Activated naive CD8-positive, alpha-beta T cell treated with anti-CD3 and anti-CD28 coated beads for 36 hours (primary cell): ENCODE data around the gene PHACTR3. TPM values are rescaled to one million over a fixed set of nuclear protein-coding genes. Genes with fewer than 3 reads are reported as not detected.

Source experiments
- DNase-seq: peaks from one replicate; pipeline ENCODE4 v3.0.0; 2021
- H3K27ac Mint-ChIP-seq: one replicate; pipeline ENCODE4 v1.8.0; 2022; ENCODE audit warnings: mild to moderate bottlenecking, moderate library complexity, mixed read lengths
- H3K27me3 Mint-ChIP-seq: one replicate; pipeline ENCODE4 v1.8.0; 2022; ENCODE audit warnings: mild to moderate bottlenecking, mixed read lengths
- H3K36me3 Mint-ChIP-seq: one replicate; pipeline ENCODE4 v1.8.0; 2021; ENCODE audit warnings: mild to moderate bottlenecking, mixed read lengths
- H3K4me1 Mint-ChIP-seq: one replicate; pipeline ENCODE4 v1.8.0; 2021; ENCODE audit warnings: mixed read lengths
- H3K4me3 Mint-ChIP-seq: one replicate; pipeline ENCODE4 v1.8.0; 2022; ENCODE audit warnings: mild to moderate bottlenecking, moderate library complexity, mixed read lengths
- H3K9me3 Mint-ChIP-seq: one replicate; pipeline ENCODE4 v1.8.0; 2022; ENCODE audit warnings: mixed read lengths
- total RNA-seq, 2 experiments: library from RNA; stranded (reverse); gene quantifications; one replicate each; pipeline ENCODE4 v1.2.3, GENCODE V29; 2021

The PHACTR3 gene
- total RNA-seq, 2 experiments from 2014 or later, result not detected

DNA sequence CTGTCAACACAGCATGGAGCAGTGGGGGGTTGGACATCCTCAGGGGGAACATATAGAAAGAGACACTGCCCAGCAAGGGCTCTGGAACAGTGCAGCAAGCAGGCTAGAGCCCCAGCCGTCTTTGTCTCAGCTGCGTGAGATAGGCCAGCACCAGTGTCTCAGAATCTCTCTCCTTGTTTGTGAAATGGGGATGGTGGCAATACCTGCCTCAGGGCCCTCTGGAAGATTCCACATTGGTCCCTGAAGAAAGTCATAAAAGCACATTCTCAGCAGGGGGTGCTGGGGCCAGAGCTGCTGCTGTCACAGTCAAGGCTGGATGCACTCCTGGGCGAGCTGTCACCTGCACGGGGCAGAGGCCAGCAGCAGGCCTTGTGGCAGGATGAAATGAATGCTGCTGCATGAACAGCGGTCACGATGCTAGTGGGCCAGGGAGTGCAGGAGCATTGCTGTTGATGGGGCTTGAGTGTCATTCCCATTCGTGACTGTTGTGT lies 207.4 kb downstream of the PHACTR3 start:
- DNase-seq, result no peak

DNA sequence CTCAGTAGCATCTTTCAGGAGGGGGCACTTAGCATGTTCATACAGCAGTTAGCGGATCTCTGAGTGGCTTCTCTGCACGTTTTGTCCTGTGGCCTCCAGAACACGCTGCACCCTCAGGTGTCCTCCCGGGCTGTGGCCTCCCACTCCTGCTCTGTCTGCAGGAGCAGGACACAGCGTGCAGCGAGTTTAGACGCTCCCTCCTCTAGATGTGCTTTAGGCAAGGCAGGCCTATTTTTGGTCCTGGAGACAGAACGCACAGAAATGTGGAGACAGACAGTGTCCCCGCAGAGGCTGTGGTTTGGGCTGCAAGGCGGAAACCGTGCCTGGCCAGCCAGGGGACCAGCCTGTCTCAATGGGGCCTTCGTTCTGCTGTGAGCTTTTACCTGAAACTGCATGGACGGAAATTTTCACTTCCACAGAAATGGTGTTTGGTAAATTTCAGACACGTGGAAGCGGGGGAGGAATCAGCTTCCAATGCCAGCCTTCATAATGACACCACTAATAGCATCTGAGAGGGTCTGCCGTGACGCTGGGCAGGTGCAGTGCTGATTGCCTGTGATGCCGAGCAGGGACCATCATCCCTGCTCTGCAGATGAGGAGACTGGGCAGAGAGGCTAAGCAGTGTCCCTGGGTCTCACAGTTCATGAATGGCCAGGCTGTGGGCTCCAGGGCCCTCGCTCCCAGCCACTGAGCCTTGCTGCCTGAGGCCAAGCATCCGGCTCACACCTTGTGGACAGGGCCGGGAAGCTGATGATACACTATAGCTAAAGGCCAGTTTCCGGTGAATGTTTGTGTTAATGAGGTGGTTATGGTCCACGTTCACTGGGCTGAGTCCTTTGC lies 208.2 kb downstream of the PHACTR3 start:
- DNase-seq, result no peak
- Mint-ChIP-seq H3K36me3 (no peaks in the 10 kb centered on the region), H3K4me3 (no peak overlapping the region), H3K27ac (no peak overlapping the region), H3K4me1 (no peaks in the 10 kb centered on the region), H3K9me3 (no peaks in the 10 kb centered on the region), H3K27me3 (no peaks in the 10 kb centered on the region)

More for the DNA sequence above, 207.4 kb downstream of the PHACTR3 start:
- Mint-ChIP-seq H3K36me3 (no peaks in the 10 kb centered on the region), H3K27ac (no peak overlapping the region), H3K9me3 (no peaks in the 10 kb centered on the region), H3K27me3 (no peaks in the 10 kb centered on the region), H3K4me1 (no peaks in the 10 kb centered on the region), H3K4me3 (no peak overlapping the region)

DNA sequence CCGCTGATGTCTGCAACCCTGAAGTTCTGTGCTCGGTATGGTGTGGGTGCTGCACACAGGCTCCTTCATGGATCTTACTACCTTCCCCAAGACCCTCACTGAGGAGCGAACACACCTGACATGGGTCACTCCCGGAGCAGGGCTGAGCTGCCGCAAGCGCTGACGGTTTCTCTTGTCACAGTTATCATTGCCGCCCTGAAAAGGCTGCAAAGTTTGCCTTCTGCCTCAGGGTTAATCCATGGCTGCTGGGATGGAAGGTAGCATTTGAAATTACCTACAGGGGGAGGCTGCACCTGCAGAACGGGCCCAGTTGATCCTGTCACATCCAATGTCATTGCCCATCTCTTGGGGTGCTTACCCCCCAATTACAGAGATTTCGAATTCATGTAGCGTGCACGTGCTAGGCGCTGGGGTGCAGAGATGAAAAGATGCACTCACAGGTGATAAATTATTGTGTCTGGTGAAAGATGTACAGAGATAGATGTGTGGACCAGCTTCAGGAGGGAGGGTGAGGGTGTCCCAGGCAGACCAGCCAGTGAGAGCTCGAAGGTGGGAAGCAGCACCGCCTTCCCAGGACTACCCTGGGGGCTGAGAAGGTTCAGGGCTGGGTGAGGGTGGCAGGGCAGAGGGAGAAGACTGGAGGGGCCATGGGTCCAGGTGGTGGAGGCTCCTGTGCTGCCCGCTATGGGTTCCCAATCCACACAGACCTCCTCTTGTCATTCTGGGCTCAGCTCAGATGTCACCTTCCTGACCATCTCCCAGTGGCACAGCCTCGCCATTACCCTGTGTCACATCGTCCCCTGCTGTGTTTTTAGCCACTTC lies 209.0 kb downstream of the PHACTR3 start:
- H3K27me3 Mint-ChIP-seq, result no peaks in the 10 kb centered on the region
- H3K4me3 Mint-ChIP-seq, result no peak overlapping the region
- H3K9me3 Mint-ChIP-seq, result no peaks in the 10 kb centered on the region
- no peaks in the 10 kb centered on the region for H3K4me1 Mint-ChIP-seq
- no peak overlapping the region for H3K27ac Mint-ChIP-seq
- DNase-seq, result no peak
- no peaks in the 10 kb centered on the region for H3K36me3 Mint-ChIP-seq

DNA sequence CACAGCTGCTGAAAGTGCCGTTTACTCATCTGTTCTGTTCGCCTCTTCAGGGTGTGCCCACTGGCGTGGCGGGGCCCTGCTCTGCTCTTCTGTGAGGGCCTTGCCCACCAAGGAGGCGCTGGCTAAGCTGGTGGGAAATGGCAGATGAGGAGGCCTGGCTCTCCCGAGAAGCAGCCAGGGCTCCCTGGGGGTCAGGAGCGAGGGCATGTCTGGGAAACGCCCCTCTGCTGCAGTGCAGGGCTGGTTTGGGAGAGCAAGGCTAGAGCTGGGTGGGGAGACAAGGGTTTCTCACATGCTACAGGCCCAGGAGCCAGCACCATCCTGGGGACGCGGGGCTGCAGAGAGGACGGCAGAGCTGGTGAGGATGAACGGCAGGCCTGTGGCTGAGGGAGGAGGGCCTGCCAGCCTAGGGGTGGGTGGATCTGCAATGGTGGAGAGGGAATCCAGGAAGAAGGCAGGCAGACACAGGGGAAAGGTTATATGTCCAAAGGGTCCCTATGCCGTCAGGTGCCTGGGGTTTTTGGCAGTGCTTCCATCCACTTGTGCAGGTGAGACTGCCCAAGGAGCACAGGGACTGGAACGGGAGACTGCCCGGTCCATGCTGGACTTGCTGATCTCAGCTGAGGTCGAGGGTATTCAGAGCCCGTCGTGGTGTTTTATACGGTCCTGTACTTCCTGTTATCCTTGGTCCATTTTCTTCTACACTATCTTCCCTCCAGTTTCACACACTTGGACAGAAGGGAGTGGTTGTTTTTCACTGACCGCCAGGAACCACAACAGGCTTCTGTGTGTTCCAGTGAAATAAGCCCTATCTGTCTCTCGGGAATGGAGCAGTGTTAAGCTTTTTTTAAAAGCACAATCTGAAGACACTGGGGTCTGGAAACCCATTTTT lies 209.9 kb downstream of the PHACTR3 start:
- DNase-seq, result no peak

DNA sequence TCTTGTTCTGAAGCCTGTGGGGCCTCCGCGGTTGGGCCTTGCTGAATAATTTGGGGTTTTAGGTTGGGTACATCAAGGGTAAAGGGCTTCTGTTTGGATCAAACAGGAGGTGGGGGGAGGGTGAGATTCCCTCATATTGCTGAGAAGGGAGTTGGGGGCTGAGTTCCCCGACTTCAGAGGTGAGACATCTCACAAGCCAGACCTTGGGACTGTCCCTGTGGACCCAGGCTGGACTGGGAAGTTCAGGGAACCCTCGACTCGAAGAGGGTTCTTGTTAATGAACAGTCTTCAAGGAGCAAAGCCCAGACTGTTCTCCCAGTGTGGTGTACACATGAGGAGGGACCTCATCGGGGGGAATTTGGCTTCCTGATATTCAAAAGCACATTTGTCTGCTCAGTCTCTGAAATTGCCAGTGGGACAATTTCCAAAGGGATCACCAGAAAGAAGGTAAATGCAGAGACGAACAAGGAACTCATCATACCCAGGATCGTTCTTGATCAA lies 210.6 kb downstream of the PHACTR3 start:
- Mint-ChIP-seq H3K9me3 (no peaks in the 10 kb centered on the region), H3K27me3 (no peaks in the 10 kb centered on the region), H3K36me3 (no peaks in the 10 kb centered on the region), H3K4me3 (no peak overlapping the region), H3K27ac (no peak overlapping the region), H3K4me1 (no peaks in the 10 kb centered on the region)
- no peak for DNase-seq

More for the DNA sequence above, 209.9 kb downstream of the PHACTR3 start:
- H3K4me1 Mint-ChIP-seq, result no peaks in the 10 kb centered on the region
- H3K9me3 Mint-ChIP-seq, result no peaks in the 10 kb centered on the region
- no peak overlapping the region for H3K27ac Mint-ChIP-seq
- no peaks in the 10 kb centered on the region for H3K36me3 Mint-ChIP-seq
- no peak overlapping the region for H3K4me3 Mint-ChIP-seq
- no peaks in the 10 kb centered on the region for H3K27me3 Mint-ChIP-seq

DNA sequence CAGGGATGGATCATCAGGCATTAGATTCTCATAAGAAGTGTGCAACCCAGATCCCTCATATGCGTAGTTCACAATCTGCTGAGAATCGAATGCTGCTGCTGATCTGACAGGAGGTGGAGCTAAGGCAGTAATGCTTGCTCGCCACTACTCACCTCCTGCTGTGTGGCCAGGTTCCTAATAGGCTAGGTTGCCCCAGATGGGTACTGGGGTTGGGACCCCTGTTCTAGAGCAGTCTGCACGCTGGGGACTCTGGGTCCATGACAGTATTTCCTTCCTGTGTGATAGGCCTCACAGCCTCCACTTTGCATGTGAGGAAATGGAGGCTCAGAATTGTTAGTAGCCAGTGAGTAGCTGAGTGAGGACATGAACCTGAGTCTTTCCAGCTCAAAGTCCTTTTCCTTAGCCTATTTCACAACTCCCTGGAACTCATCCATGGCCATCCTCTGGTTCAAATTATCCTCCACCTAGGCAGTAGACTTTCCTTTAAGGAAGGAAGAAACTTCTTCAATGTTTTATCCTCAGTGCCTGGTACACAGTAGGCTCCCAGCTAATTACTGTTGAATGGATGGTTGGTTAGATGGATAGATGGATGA lies 211.9 kb downstream of the PHACTR3 start:
- no peak overlapping the region for H3K27ac Mint-ChIP-seq
- no peaks in the 10 kb centered on the region for H3K27me3 Mint-ChIP-seq
- no peaks in the 10 kb centered on the region for H3K4me1 Mint-ChIP-seq
- no peaks in the 10 kb centered on the region for H3K36me3 Mint-ChIP-seq
- H3K4me3 Mint-ChIP-seq, result no peak overlapping the region
- no peak for DNase-seq
- no peaks in the 10 kb centered on the region for H3K9me3 Mint-ChIP-seq

DNA sequence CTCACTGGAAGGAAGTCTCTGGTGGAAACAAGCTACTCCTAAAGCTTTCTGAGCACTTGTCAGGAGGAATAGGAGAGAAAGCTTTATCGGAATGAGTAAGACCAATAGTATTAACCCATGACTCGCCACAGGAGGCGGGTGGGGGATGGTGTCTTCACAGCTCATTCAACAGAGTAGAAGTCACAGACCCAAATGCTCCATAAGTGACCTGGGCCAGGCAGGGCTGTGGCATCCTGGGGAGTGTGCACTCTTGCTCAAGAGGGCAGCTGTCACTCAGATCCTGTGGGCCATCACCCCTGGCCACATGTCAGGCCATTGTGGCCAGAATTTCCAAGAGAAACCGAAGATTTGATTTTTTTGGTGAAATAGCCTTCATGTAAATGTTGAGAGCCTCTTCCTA lies 213.1 kb downstream of the PHACTR3 start:
- Mint-ChIP-seq H3K36me3 (no peaks in the 10 kb centered on the region), H3K4me3 (no peak overlapping the region), H3K9me3 (no peaks in the 10 kb centered on the region), H3K27ac (no peak overlapping the region), H3K4me1 (no peaks in the 10 kb centered on the region), H3K27me3 (peaks cover 6% of the 10 kb centered on the region)
- DNase-seq, result no peak

DNA sequence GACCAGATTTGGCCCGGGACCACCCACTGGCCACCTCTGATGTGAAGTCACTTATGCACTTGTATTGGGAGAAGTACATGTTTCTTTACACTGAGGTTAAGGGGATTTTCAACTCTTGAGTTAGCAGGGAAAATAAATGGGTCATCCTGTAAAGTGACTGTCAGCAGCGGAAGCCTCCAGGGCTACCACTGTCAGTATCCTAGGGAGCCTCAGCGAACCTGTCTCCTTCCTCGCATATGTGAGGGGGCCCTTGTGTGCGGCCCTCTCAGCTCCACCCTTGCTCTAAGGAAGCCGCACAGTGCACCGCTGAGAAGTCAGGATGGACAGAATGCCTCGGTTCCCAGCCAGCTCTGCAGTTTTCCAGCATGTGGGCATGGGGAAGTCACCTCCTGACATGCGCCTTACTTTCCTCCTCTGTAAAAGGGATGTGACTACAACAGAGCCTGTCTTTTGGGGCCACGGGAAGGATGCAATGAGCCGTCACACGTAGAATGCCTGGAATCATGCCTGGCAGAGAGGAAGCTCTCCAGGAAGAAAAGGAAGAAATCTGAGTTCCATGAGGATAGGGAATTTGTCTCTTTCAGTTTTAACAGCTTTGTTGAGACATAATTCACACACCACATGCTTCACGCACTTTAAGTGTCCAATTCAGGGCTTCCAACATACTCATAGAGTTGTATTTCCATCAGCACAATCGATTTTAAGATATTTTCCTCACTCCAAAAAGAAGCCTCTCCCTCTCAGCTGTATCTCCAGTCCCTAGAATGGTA lies 213.7 kb downstream of the PHACTR3 start:
- Mint-ChIP-seq H3K27ac (no peak overlapping the region), H3K4me3 (no peak overlapping the region), H3K4me1 (no peaks in the 10 kb centered on the region), H3K9me3 (no peaks in the 10 kb centered on the region), H3K27me3 (peaks cover 6% of the 10 kb centered on the region), H3K36me3 (no peaks in the 10 kb centered on the region)
- no peak for DNase-seq

DNA sequence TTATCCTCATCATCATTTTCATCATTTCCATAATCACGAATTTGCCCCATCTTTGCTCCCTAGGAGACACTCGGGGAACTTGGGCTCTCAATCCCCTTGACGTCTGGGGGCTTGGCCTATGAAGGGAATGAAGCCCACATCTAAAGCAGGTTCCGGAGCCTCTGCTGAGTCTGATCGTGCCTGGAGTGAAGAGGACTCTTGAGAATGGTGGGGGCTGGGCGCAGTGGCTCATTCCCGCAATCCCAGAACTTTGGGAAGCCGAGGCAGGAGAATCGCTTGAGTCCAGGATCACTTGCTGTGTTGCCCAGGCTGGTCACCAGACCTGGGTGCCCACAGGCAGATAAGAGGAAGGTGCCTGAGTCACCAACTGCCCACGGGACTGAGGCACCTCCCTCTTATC lies 214.6 kb downstream of the PHACTR3 start:
- Mint-ChIP-seq H3K4me1 (no peaks in the 10 kb centered on the region), H3K4me3 (no peak overlapping the region), H3K36me3 (no peaks in the 10 kb centered on the region), H3K9me3 (no peaks in the 10 kb centered on the region), H3K27ac (no peak overlapping the region), H3K27me3 (peaks cover 6% of the 10 kb centered on the region)
- no peak for DNase-seq

DNA sequence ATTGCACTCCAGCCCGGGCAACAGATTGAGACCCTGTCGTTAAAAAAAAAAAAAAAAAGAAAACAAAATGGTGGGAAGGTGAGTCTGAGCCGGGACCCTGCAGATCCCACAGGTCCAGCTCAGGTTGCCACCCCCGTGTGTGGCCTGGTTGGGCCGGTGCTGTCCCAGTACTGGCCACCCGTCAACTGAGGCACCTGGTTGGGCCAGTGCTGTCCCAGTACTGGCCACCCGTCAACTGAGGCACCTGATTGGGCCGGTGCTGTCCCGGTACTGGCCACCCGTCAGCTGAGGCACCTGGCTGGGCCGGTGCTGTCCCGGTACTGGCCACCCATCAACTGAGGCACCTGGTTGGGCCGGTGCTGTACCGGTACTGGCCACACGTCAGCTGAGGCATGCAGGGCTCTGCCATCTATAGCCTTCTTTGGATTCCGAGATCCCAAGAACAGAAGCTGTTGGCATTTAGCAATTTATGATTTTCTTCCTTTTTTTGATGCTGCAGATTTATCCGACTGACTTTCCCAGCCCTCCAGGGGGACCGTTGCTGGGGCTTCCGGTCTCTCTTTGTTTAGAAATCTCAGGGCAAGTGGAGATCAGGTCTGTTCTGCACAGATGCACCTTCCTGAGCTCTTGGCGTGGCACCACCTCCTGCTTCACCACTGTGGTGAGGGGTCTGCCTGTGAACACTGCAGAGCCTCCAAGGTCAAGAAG lies 215.3 kb downstream of the PHACTR3 start:
- H3K4me1 Mint-ChIP-seq, result no peaks in the 10 kb centered on the region
- H3K9me3 Mint-ChIP-seq, result no peaks in the 10 kb centered on the region
- no peak for DNase-seq
- H3K27ac Mint-ChIP-seq, result no peak overlapping the region
- H3K4me3 Mint-ChIP-seq, result no peak overlapping the region
- H3K36me3 Mint-ChIP-seq, result no peaks in the 10 kb centered on the region
- H3K27me3 Mint-ChIP-seq, result peaks cover 6% of the 10 kb centered on the region

DNA sequence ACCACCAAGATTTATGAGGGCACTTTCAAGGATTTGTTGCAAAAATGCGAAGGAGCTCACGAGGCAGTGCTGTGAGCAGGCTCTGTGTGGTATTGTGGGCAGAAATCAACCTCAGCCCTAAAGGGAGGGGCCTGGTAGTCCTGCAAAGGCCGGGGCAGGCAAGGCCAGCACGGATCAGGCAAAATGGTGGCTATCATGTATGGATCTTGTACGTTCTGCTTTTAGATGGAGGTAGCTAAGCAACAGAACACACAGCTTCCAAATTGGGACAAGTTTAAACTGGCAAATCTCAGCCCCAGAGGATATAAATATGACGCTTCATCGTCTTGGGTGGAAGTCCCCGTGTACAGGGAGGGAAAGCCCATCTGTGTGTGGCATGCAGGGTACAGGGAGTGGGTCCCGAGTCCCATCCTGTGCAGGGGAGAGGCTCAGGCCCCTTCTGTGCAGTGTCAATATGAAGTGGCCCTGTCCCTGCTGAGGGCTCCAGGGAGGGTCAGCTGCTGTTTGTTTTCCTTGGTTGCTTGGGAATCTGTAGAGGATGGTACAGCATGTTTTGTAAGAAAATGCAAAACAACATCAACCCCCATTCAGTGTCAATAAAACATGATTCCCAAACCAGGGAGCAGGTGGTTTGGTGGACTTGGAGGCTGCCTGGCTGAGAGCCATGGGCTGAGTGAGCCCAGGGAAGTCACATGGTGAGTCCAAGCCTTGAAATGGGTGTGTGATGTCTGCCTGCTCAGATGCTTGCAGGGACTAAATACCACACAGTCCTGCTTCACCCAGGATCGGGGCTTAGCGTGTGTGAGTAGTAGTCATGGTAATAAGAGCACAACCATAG lies 216.1 kb downstream of the PHACTR3 start:
- no peaks in the 10 kb centered on the region for H3K9me3 Mint-ChIP-seq

DNA sequence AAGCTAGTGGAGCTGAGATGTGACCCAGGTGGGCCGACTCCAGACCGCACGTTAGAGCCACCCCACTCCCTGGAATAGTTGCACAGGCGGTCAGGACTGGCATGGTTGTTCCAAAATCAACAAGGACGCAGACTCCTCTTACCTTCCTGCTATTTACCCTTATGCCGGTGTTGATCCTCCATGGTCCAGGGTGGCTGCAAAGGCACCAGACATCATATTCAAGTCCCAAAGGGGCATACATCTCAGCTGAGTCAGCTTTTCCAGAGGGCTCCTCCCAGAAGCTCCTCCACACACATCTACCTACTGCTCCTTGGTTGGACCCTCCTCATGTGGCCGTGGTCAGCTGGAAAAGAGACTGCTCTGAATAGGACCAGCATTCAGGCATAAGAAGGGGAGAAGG lies 216.9 kb downstream of the PHACTR3 start:
- no peaks in the 10 kb centered on the region for H3K9me3 Mint-ChIP-seq
- H3K4me3 Mint-ChIP-seq, result no peak overlapping the region
- no peaks in the 10 kb centered on the region for H3K4me1 Mint-ChIP-seq
- no peak for DNase-seq
- peaks cover 6% of the 10 kb centered on the region for H3K27me3 Mint-ChIP-seq
- no peaks in the 10 kb centered on the region for H3K36me3 Mint-ChIP-seq
- H3K27ac Mint-ChIP-seq, result no peak overlapping the region

More for the DNA sequence above, 216.1 kb downstream of the PHACTR3 start:
- H3K4me1 Mint-ChIP-seq, result no peaks in the 10 kb centered on the region
- H3K36me3 Mint-ChIP-seq, result no peaks in the 10 kb centered on the region
- H3K4me3 Mint-ChIP-seq, result no peak overlapping the region
- H3K27me3 Mint-ChIP-seq, result peaks cover 6% of the 10 kb centered on the region
- H3K27ac Mint-ChIP-seq, result no peak overlapping the region
- DNase-seq, result no peak
